DND-41 (cell line): ENCODE results near the gene RBM20.

Source experiments
- CTCF ChIP-seq: IDR thresholded peaks from 2 replicates; pipeline ENCODE4 v1.5.1; 2012; ENCODE audit warnings: borderline replicate concordance, low read length, moderate library complexity, mild to moderate bottlenecking; ENCODE audit not compliant: poor library complexity, severe bottlenecking; ENCODE audit errors: extremely low read depth
- EZH2 ChIP-seq: IDR thresholded peaks from 3 replicates; pipeline ENCODE4 v1.6.1; 2012; ENCODE audit warnings: borderline replicate concordance, low read depth, mild to moderate bottlenecking, moderate library complexity, low read length, inconsistent platforms; ENCODE audit not compliant: severe bottlenecking

GRCh38 chr10:110682348-110682747 is 38.2 kb downstream of the RBM20 start:
- TF ChIP-seq EZH2 (no peak), CTCF (no peak)
